T-cell (primary cell): ENCODE measurements around the gene CNR1. TPM values are rescaled to one million over a fixed set of nuclear protein-coding genes. Genes with fewer than 3 reads are reported as not detected.
"Not testable (repeated sequence)": the region's sequence is repeated elsewhere in the genome, so short reads cannot be mapped to it uniquely, and the experiment has no call there.

Experiments used
- ATAC-seq, 4 experiments: fragments of 200-7000 bp in 3 of 4; fragments of 150-1000 bp in 1 of 4; cut with Tn5 transposase; replicated peaks in 1 of 4; 1 replicate in 3 of 4; 2 replicates in 1 of 4; pipeline ENCODE4 v1.10.0; 2021; ENCODE audit warnings: moderate library complexity in 3 of 4, mild to moderate bottlenecking in 2 of 4, moderate number of reproducible peaks in 1 of 4
- CTCF ChIA-PET, 2 donors: fragments of 300-600 bp; sonication (Branson Sonifier 250); formaldehyde crosslinking; loops; one replicate each; lab custom pipeline; 2022; ENCODE audit warnings: antibody characterized with exemption in 2 of 2; lab: Charles Lee
- POLR2A ChIA-PET, 2 donors: fragments of 300-600 bp; sonication (Branson Sonifier 250); formaldehyde crosslinking; loops; one replicate each; lab custom pipeline; 2022; ENCODE audit warnings: antibody characterized with exemption in 2 of 2; lab: Charles Lee
- DNase-seq, 35 experiments: peaks; one replicate each; pipeline versions ENCODE4 v3.0.0 to v3.0.0-alpha.2; 2013 to 2023
- H3K27ac ChIP-seq: one replicate; pipeline ENCODE4 v1.5.1; 2013; ENCODE audit warnings: low read length
- H3K27me3 ChIP-seq, 2 experiments: replicated peaks in 1 of 2; 1 replicate in 1 of 2; 2 replicates in 1 of 2; pipeline versions ENCODE4 v1.6.1 to v1.7.0; 2013; ENCODE audit warnings: low read length in 1 of 2, mixed read lengths in 1 of 2; ENCODE audit not compliant: control insufficient read depth in 2 of 2, insufficient read depth in 2 of 2; ENCODE audit errors: extremely low read depth in 1 of 2
- H3K36me3 ChIP-seq, 2 donors: 1 replicate in 1 of 2; 2 replicates in 1 of 2; pipeline versions ENCODE4 v1.6.1 to v1.7.0; 2013; ENCODE audit warnings: low read length in 1 of 2; ENCODE audit not compliant: control insufficient read depth in 2 of 2, insufficient read depth in 1 of 2; ENCODE audit errors: extremely low read depth in 1 of 2
- H3K4me1 ChIP-seq, 2 experiments: 1 replicate in 1 of 2; 2 replicates in 1 of 2; pipeline versions ENCODE4 v1.6.1 to v1.7.0; 2013; ENCODE audit warnings: low read length in 2 of 2, mixed read lengths in 1 of 2; ENCODE audit not compliant: insufficient read depth in 2 of 2, control insufficient read depth in 1 of 2; ENCODE audit errors: extremely low read depth in 1 of 2
- H3K4me3 ChIP-seq, 2 donors: 1 replicate in 1 of 2; 2 replicates in 1 of 2; pipeline versions ENCODE4 v1.5.1 to v1.7.0; 2013; ENCODE audit warnings: mild to moderate bottlenecking in 2 of 2, low read length in 1 of 2, moderate library complexity in 1 of 2; ENCODE audit not compliant: control insufficient read depth in 1 of 2; ENCODE audit errors: extremely low read depth in 1 of 2
- H3K9me3 ChIP-seq: 2 replicates; pipeline ENCODE4 v1.7.0; 2013
- H3K27ac Mint-ChIP-seq, 2 donors: one replicate each; pipeline ENCODE4 v1.8.0; 2020 to 2021; ENCODE audit warnings: mild to moderate bottlenecking in 2 of 2, mixed read lengths in 2 of 2
- H3K27me3 Mint-ChIP-seq, 2 donors: one replicate each; pipeline ENCODE4 v1.8.0; 2021 to 2022; ENCODE audit warnings: mixed read lengths in 2 of 2
- H3K36me3 Mint-ChIP-seq: one replicate; pipeline ENCODE4 v1.8.0; 2021; ENCODE audit warnings: mixed read lengths
- H3K4me1 Mint-ChIP-seq, 3 donors: one replicate each; pipeline ENCODE4 v1.8.0; 2020 to 2022; ENCODE audit warnings: mixed read lengths in 3 of 3, mild to moderate bottlenecking in 1 of 3
- H3K4me3 Mint-ChIP-seq, 3 donors: one replicate each; pipeline ENCODE4 v1.8.0; 2020 to 2022; ENCODE audit warnings: mild to moderate bottlenecking in 3 of 3, mixed read lengths in 3 of 3, moderate library complexity in 3 of 3
- H3K9me3 Mint-ChIP-seq, 3 donors: one replicate each; pipeline ENCODE4 v1.8.0; 2020 to 2022; ENCODE audit warnings: mixed read lengths in 3 of 3
- WGBS: methylation state at CpG from one replicate; pipeline ENCODE4 v1.1.5; 2013; ENCODE audit warnings: missing lambda C conversion rate; ENCODE audit not compliant: insufficient coverage; 5-methylcytosine and 5-hydroxymethylcytosine counted together
- total RNA-seq, 35 experiments: library from RNA in 6 of 35; stranded (reverse) in 6 of 35; fragments of 120-200 nt in 1 of 35; gene quantifications; one replicate each; pipeline versions ENCODE4 v1.2.1 to v1.2.4 and lab custom pipeline; 2013 to 2026

CNR1 gene
- total RNA-seq (under 1 TPM in 3 of 5 donors, not detected in 2; 0.47 to 0.89 (median 0.73) TPM), total RNA-seq (lab: John Stamatoyannopoulos, UW) (0 to 0.61 (median 0.04) reads per million in 29 experiments)
- 0.11 TPM for total RNA-seq (2013)

DNA sequence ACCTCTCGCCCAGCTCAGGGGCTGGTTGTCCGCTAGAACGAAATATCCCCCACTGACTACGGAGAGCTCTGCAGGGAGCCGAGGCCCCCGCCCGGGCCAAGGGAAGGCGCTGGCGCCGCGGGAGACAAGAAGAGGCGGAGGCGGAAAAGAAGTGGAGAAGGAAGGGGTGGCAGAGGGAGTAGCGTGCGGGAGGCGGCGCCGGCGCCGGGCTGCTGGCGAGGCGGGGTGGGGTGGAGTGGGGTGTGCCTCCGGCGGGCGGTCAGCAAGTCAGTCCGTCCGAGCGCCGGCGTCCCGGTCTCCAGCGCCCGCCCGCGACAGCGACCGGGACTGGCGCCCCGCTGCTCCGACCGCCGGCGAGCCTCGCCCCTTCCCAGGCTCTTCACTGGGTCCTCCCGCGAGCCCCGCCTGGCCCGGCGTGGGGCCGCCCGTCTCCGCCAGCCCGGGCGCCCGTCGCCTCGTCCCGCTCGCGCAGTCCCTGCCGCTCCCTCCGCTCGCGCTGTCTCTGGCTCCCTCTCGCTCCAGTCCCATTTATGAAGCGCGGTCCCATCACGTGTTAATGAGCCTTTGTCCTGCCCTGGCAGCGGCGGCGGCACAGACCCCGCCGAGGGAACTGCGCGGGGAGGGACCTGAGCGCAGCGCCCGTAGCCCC lies at the start of gene CNR1:
CNR1 (minus strand) TSS at position 504 of the 649 bp plus-strand sequence. CDS start 21,073 bp downstream, outside the sequence.
- Histone ChIP-seq H3K9me3 (no peaks in the 10 kb centered on the region), H3K36me3 (no peaks in the 10 kb centered on the region), H3K27me3 (peaks cover 25 to 34% of the 10 kb centered on the region in 2 experiments), H3K4me3 (peak within 1 kb of the TSS; percentile 26 to 49), H3K27ac (no peak within 1 kb of the TSS), H3K4me1 (peaks cover 0 to 15% of the 10 kb centered on the region in 2 experiments)
- WGBS, result 4% methylated on average over 69 of the region's 78 CpGs
- ChIA-PET CTCF (no interaction called here), POLR2A (no interaction called here)
- ATAC-seq (peak in 3 of 4 experiments; percentile 31 to 37 (median 34)), DNase-seq (no peak)
- Mint-ChIP-seq H3K9me3 (no peaks in the 10 kb centered on the region), H3K27ac (no peak within 1 kb of the TSS), H3K27me3 (peaks cover 59 to 62% of the 10 kb centered on the region in 2 donors), H3K4me3 (peak within 1 kb of the TSS; percentile 53 to 78 (median 72)), H3K36me3 (no peaks in the 10 kb centered on the region), H3K4me1 (peaks cover 12 to 17% (median 13%) of the 10 kb centered on the region in 3 donors)

- Mint-ChIP-seq H3K9me3 (no peaks in the 10 kb centered on the region), H3K4me3 (no peak overlapping the region), H3K27me3 (peaks cover 0 to 10% of the 10 kb centered on the region in 2 donors), H3K27ac (no peak overlapping the region), H3K4me1 (no peaks in the 10 kb centered on the region), H3K36me3 (no peaks in the 10 kb centered on the region)
- H3K36me3 ChIP-seq, result no peaks in the 10 kb centered on the region
- H3K27me3 ChIP-seq, result no peaks in the 10 kb centered on the region
- ATAC-seq (no peak), DNase-seq (no peak)
- no peaks in the 10 kb centered on the region for H3K4me1 ChIP-seq
- WGBS, result 87% methylated on average over 3 of the region's 4 CpGs
- no peak overlapping the region for H3K27ac ChIP-seq
- ChIA-PET CTCF (no interaction called here), POLR2A (no interaction called here)
- no peaks in the 10 kb centered on the region for H3K9me3 ChIP-seq
- H3K4me3 ChIP-seq, result no peak overlapping the region
Measured at GRCh38 chr6:88211446-88211845, 45.3 kb upstream of the CNR1 start.

DNA sequence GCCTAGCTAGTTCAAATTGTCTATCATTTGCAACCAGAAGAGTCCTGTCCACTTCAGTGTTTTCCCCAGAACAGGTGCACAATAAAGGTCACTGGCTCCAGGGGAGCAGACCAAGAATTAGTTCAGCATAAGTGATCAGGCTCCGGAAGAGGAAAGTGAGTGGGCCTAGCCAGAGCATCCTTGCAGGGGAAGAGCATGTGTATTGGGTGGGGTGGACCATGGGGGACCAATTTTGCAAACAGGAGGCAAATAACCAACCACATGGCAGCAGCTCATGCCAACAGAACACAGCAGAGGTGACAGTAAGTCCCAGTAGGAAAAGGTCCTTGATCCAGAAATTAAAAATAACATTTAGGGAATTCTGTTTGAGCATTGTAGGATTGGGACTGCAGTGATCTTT lies 43.2 kb upstream of the CNR1 start:
- CTCF ChIA-PET, result no interaction called here
- Histone ChIP-seq H3K27ac (no peak overlapping the region), H3K4me1 (no peaks in the 10 kb centered on the region), H3K9me3 (no peaks in the 10 kb centered on the region), H3K4me3 (no peak overlapping the region), H3K36me3 (no peaks in the 10 kb centered on the region), H3K27me3 (no peaks in the 10 kb centered on the region)
- no peaks in the 10 kb centered on the region for H3K36me3 Mint-ChIP-seq
- ATAC-seq (no peak), DNase-seq (no peak)
- POLR2A ChIA-PET, result no interaction called here
- H3K27me3 Mint-ChIP-seq, result peaks cover 0 to 10% of the 10 kb centered on the region in 2 donors
- 67% methylated on average over 1 of the region's 1 CpG for WGBS
- no peak overlapping the region for H3K4me3 Mint-ChIP-seq
- peaks cover 6 to 10% (median 7%) of the 10 kb centered on the region in 3 donors for H3K9me3 Mint-ChIP-seq
- H3K27ac Mint-ChIP-seq, result no peak overlapping the region
- no peaks in the 10 kb centered on the region for H3K4me1 Mint-ChIP-seq

GRCh38 chr6:88208726-88209125 lies 42.6 kb upstream of the CNR1 start:
- no peak overlapping the region for H3K27ac ChIP-seq
- H3K27me3 ChIP-seq, result no peaks in the 10 kb centered on the region
- ChIA-PET POLR2A (no interaction called here), CTCF (interaction anchor here in 1 of 2 donors (0.5 kb wide), 1 partner anchor 60 kb away, joined by 3 read pairs; no protein-coding TSS in a partner anchor)
- Mint-ChIP-seq H3K36me3 (no peaks in the 10 kb centered on the region), H3K4me3 (no peak overlapping the region), H3K27me3 (peaks cover 0 to 10% of the 10 kb centered on the region in 2 donors), H3K4me1 (no peaks in the 10 kb centered on the region), H3K9me3 (peaks cover 6 to 10% (median 7%) of the 10 kb centered on the region in 3 donors), H3K27ac (no peak overlapping the region)
- H3K9me3 ChIP-seq, result no peaks in the 10 kb centered on the region
- no peak overlapping the region for H3K4me3 ChIP-seq
- H3K4me1 ChIP-seq, result no peaks in the 10 kb centered on the region
- no peaks in the 10 kb centered on the region for H3K36me3 ChIP-seq
- DNase-seq (no peak), ATAC-seq (no peak)
- 67% methylated on average over 2 of the region's 4 CpGs for WGBS

GRCh38 chr6:88201734-88202133 lies 35.6 kb upstream of the CNR1 start:
- DNase-seq, H3K9me3 ChIP-seq, ATAC-seq, H3K27me3 Mint-ChIP-seq, H3K36me3 Mint-ChIP-seq, H3K27me3 ChIP-seq, H3K4me1 ChIP-seq, H3K4me3 ChIP-seq, H3K27ac ChIP-seq, H3K36me3 ChIP-seq, H3K4me1 Mint-ChIP-seq, H3K27ac Mint-ChIP-seq, POLR2A ChIA-PET, CTCF ChIA-PET, H3K4me3 Mint-ChIP-seq: not testable (repeated sequence)
- peaks cover 6 to 20% (median 10%) of the 10 kb centered on the region in 3 donors for H3K9me3 Mint-ChIP-seq

DNA sequence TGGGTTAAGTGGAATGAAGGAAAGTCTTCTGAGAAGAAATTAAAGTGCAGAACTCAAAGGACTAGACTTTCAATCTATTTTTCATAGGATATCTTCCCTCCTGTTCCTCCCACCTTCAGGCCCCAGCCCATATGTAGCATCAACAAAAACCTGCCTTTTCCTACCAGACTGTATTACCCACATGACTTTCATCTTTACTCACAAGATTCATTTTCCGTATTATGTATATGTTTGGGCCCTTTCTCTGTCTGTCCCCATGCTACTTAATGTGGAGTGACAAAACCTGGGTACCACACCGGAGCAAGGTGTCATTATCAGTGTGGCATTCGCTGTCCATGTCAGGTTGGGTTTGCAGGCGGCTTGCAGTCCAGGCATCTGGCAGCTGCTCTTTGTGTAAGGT lies 18.8 kb upstream of the CNR1 start:
- H3K36me3 Mint-ChIP-seq, result no peaks in the 10 kb centered on the region
- ATAC-seq (no peak), DNase-seq (no peak)
- H3K9me3 ChIP-seq, result no peaks in the 10 kb centered on the region
- 93% methylated on average over 3 of the region's 4 CpGs for WGBS
- CTCF ChIA-PET, result no interaction called here
- H3K27me3 ChIP-seq, result peaks cover 0 to 3% of the 10 kb centered on the region in 2 experiments
- no peaks in the 10 kb centered on the region for H3K4me1 ChIP-seq
- H3K9me3 Mint-ChIP-seq, result peaks cover 5 to 12% (median 8%) of the 10 kb centered on the region in 3 donors
- POLR2A ChIA-PET, result no interaction called here
- no peak overlapping the region for H3K4me3 Mint-ChIP-seq
- no peak overlapping the region for H3K27ac Mint-ChIP-seq
- H3K27ac ChIP-seq, result no peak overlapping the region
- no peaks in the 10 kb centered on the region for H3K4me1 Mint-ChIP-seq
- H3K4me3 ChIP-seq, result no peak overlapping the region
- H3K36me3 ChIP-seq, result no peaks in the 10 kb centered on the region
- peaks cover 4 to 26% of the 10 kb centered on the region in 2 donors for H3K27me3 Mint-ChIP-seq
